ENCODE measurements around the gene GPR137. TPM values are rescaled to one million over a fixed set of nuclear protein-coding genes. Genes with fewer than 3 reads are reported as not detected.

GPR137 gene
- polyA plus RNA-seq, 1 donor from 2014 or later = 34.1 TPM

- Histone ChIP-seq H3K27ac (ENCODE audit: low read length) (peak within 1 kb of the TSS; percentile 92), H3K79me2 (replicated peaks; ENCODE audit: insufficient read depth, low read length) (peaks cover 11% of the 10 kb centered on the region), H4K20me1 (ENCODE audit: insufficient read depth) (no peaks in the 10 kb centered on the region), H2AFZ (ENCODE audit: low read depth, low read length) (peak within 1 kb of the TSS; percentile 65), H3K4me2 (ENCODE audit: low read length) (peak within 1 kb of the TSS; percentile 97), H3K36me3 (ENCODE audit: insufficient read depth, low read length) (no peaks in the 10 kb centered on the region), H3K9ac (ENCODE audit: low read length) (peak within 1 kb of the TSS; percentile 93), H3K9me2 (ENCODE audit: insufficient read depth, low read length) (no peaks in the 10 kb centered on the region), H3K4me3 (ENCODE audit: low read length) (peak within 1 kb of the TSS; percentile 90), H3K9me3 (ENCODE audit: low read length) (no peaks in the 10 kb centered on the region), H3K27me3 (ENCODE audit: insufficient read depth, low read depth, low read length) (peaks cover 2% of the 10 kb centered on the region), H3F3A (ENCODE audit: insufficient read depth, low read length, poor library complexity, severe bottlenecking) (no peaks in the 10 kb centered on the region)
- TF ChIP-seq TAF1 (IDR thresholded peaks at IDR 0.05; ENCODE audit: low read depth) (peak; percentile 83), EZH2 (IDR thresholded peaks at IDR 0.05; ENCODE audit: borderline replicate concordance, insufficient read depth, low read length, poor library complexity, severe bottlenecking) (no peak), RAD21 (conservative IDR thresholded peaks at IDR 0.05) (no peak), MXI1 (conservative IDR thresholded peaks at IDR 0.05; ENCODE audit: poor library complexity, severe bottlenecking) (peak; percentile 55), CTCF (IDR thresholded peaks at IDR 0.05; ENCODE audit: poor library complexity, severe bottlenecking) (no peak), EP300 (conservative IDR thresholded peaks at IDR 0.05; ENCODE audit: poor library complexity, severe bottlenecking) (no peak), POLR2AphosphoS5 (IDR thresholded peaks at IDR 0.05) (peak; percentile 64), SMC3 (conservative IDR thresholded peaks at IDR 0.05; ENCODE audit: poor library complexity) (no peak), REST (IDR thresholded peaks at IDR 0.05; ENCODE audit: borderline replicate concordance) (peak; percentile 85)
Measured at GRCh38 chr11:64284048-64284961, 1.3 kb upstream of the GPR137 start, which contains the start of gene BAD. Gene BAD (minus strand): TSS chr11:64284665. CDS start chr11:64284368, 297 bp downstream.

GRCh38 chr11:64285885-64286800 lies 495 bp downstream of the GPR137 start:
- no peaks in the 10 kb centered on the region for H3K36me3 ChIP-seq (ENCODE audit: insufficient read depth, low read length)
- H3K27ac ChIP-seq (ENCODE audit: low read length) = peak overlapping the region; percentile 56
- H2AFZ ChIP-seq (ENCODE audit: low read depth, low read length) = peak overlapping the region; percentile 4
- peaks cover 19% of the 10 kb centered on the region for H3K27me3 ChIP-seq (ENCODE audit: insufficient read depth, low read depth, low read length)
- no peaks in the 10 kb centered on the region for H3K9me2 ChIP-seq (ENCODE audit: insufficient read depth, low read length)
- peak overlapping the region; percentile 90 for H3K4me3 ChIP-seq (ENCODE audit: low read length)
- no peaks in the 10 kb centered on the region for H3K9me3 ChIP-seq (ENCODE audit: low read length)
- peak overlapping the region; percentile 81 for H3K4me2 ChIP-seq (ENCODE audit: low read length)
- no peaks in the 10 kb centered on the region for H3F3A ChIP-seq (ENCODE audit: insufficient read depth, low read length, poor library complexity, severe bottlenecking)
- peak overlapping the region; percentile 93 for H3K9ac ChIP-seq (ENCODE audit: low read length)
- TF ChIP-seq EZH2 (IDR thresholded peaks at IDR 0.05; ENCODE audit: borderline replicate concordance, insufficient read depth, low read length, poor library complexity, severe bottlenecking) (no peak), CTCF (IDR thresholded peaks at IDR 0.05; ENCODE audit: poor library complexity, severe bottlenecking) (peak; percentile 20)
- H3K79me2 ChIP-seq (replicated peaks; ENCODE audit: insufficient read depth, low read length) = peaks cover 11% of the 10 kb centered on the region
- no peaks in the 10 kb centered on the region for H4K20me1 ChIP-seq (ENCODE audit: insufficient read depth)

Measured in neural cell (in vitro differentiated cells).